HG02885 (cell line): ENCODE data around the gene CRHBP.
"Not testable (repeated sequence)": the region's sequence is repeated elsewhere in the genome, so short reads cannot be mapped to it uniquely, and the experiment has no call there.

Experiments used
- ATAC-seq: cut with Tn5 transposase; IDR thresholded peaks from one replicate; pipeline ENCODE4 v1.9.1; 2021; ENCODE audit warnings: mild to moderate bottlenecking; ENCODE audit not compliant: unreplicated experiment, poor library complexity

CRHBP gene

DNA sequence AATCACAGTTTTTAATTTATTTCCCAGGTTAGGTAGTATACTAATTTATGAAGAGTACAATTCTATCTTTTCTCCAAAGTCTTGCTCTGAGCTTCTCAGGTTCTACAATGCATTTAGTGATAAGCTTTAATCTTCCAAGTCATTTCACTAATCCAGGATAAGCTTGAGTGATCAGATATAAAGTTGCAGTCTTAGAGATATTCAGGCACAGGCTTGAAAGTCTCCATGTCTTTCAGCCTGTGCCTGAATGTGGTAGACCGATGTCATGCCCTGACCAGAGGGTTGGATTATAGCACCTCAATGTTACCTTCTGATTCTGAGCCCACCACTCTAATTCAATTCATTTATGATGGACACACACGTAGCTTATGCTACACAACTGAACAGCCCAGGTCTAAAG is 3.2 kb downstream of the CRHBP start:
- no peak for ATAC-seq

DNA sequence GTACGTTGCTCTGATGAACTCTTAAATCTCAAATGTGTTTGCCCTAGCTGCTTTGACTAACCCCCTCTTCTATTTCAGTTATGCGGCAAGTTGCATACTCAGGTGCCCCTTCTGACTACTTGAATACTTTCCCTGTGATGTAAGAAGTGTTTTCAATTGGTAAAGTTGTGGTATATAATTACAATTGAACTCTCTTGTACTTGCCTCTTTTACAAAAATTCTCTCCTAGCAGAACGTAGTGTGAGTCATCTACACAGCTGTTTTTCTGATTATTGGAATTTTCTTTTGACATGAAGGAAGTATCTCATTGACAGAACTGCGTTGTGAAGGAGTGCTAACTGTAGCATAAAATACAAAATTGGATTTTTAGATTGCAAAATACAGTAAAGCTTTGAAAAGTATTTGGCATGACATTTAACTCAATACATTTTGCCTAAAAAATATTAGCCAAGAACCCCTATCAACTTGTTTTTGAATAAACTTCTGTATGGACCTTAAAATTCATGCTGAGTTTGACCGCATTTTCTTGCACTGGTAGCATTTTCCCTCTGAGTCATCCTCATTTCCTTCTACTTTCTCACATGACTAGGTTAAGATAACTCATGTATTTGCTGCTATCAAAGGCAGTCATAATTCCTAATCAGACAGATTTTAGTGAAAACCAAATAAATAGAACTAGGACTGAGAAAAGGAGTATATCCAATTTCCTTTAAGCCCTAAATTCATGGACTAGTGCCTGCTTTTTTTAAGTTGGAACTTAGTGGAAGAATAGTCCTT is 6.3 kb downstream of the CRHBP start:
- ATAC-seq: no peak

DNA sequence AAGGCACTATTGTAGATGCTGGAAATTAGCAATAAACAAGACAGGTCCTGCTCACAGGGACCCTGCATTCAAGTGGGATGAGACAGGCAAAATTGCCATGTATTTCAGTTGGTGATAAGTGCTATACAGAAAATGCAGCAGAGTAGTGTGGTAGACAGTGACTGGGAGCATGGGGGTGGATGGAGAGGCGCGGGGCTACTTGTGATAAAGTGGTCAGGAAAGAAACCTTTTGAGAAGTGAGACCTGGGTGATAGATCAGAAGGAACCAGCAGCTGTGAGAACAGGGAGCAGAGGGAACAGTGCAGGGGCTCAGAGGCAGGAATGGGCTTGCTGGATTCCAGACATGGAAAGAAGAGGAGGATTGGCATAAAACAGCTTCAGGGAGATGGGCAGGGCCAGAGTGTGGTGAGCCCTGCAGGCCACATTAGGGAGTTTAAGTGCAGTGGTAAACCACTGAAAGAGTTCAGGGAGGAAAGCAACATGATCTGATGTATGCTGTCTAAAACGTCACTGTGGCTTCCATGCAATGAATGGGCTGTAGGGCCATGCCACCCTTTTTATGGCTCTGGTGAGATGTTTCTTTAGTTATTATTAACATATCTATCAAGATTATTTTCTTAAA is 7.3 kb downstream of the CRHBP start:
- peak; percentile 76 for ATAC-seq

DNA sequence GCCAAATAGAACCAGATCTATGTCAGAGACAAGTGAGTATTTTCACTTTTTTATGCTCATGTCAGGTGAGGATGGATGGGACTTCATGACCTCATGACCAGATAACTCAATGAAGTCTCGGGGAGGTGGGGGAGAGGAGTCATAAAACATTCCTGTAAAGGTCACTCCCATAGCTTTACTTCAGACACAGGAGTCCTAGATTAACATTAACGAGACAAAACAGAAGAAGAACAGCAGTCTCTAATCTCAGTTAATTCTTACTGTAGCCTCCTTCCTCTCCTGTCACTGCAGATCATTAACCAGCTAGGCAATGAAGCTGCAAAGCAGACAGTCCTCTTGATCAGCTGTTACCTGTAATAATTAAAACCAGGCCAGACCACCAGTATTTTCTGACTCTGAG is 11.2 kb downstream of the CRHBP start:
- no peak for ATAC-seq

DNA sequence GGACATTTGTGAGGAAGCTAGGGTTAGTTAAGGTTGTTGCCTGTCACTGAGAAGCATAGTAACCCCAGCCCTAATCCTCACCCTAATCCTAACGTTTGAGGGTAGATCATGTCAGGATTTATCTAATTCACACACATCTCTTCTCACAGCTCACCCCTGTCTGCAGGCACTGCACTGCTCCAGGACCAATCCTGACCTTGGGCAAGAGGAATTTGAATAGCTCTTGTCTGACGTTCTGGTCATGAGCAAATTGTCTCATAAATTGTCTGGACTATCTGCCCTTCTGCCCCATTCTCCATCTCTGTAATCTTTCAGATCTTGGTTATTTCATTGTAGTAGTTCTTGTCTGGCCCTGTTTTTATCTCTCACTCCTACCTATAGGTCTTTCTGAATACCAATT is 18.7 kb downstream of the CRHBP start:
- no peak for ATAC-seq

DNA sequence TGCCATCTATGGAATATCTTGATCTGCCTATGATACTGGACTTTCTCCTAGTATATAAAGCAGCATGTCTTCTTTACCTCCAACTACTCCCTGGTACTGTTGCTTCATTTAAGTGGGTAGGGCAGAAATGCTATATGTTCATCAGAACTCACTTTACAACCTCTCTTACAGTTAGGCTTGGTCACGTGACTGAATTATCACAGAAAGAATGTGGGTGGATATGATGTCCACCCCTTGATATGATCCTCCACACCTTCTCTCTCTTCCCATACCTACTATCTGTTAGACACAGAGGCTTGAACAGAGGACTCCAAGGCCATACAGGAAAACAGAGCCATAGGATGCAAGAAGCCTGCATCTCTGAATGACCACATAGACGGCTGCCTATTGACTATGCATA is 19.8 kb downstream of the CRHBP start:
- no peak for ATAC-seq

DNA sequence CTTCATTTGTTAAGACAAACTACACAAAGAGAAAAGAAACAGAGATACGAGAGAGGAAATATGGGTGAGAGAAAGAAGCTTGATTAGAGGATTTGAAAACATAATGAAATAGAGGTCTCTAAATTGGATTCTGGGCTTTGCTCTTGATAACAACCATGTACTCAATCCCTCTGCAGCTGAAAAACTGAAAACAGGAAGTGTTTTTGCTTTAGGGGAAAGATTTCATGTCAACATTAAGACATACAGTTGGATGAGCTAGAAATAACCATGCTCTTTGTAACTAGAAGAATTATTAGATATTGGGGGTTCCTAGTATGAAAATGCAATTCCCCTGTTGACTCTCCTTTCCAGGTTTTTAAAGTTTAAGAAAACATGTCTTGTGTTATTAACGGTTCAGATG is 21.9 kb downstream of the CRHBP start:
- ATAC-seq: no peak

DNA sequence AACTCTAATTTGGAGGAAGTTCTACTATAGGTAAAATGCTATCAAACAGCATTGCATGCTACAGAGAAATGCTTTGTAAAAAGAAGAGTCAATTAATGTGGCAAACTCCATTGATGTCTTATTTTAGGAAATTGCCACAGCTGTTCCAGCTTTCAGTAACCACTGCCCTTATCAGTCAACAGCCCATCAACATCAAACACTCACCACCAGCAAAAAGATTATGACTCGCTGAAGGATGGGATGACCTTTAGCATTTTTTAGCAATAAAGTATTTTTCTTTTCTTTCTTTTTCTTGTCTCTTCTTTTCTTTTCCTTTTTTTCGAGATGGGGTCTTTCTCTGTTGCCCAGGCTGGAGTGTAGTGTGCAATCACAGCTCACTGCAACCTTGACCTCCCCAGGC is 26.0 kb downstream of the CRHBP start:
- no peak for ATAC-seq

DNA sequence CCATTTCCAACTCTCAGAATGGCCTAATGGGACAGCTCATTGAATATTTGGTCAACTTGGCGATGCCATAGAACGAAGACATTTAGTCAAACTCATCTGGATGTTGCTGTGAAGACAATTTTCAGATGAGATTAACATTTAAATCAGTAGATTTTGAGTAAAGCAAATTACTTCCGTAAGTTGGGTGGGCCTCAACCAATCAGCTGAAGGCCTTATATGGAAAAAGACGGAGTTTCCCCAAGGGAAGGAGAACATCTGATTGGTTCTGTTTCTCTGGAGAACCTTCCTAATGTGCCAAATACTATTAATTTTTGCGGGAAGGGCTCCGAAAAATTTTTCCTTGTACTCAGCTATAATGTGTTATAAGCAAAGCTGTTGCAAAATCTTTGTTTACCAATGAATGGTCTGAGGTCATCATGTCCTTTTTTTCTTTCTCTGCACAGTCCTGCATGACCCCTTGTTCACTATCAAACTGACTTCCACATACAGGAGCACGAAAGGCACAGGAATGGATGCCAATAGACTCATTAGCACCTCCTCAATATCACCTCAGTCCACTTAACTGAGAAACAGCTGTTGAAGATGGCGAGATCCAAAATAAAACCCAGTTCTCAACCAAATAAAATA is 27.8 kb downstream of the CRHBP start:
- no peak for ATAC-seq

DNA sequence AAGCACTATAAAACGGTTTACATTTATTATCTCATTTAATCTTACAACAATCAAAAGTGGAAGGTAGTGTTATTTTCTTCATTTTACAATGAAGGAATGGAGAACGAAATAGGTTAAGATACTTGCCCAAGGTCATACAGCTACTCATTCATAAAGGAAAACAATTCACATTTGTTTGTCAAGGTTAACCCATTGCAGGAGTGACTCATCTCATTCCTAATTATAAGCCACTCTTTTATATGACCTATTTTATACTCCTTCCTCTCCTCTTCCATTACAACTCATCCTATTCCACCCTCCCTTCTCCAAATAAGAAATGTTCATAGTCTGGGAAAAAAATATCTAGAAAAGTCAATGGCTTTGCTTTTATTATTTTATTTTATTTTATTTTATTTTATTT is 29.6 kb downstream of the CRHBP start:
- no peak for ATAC-seq

DNA sequence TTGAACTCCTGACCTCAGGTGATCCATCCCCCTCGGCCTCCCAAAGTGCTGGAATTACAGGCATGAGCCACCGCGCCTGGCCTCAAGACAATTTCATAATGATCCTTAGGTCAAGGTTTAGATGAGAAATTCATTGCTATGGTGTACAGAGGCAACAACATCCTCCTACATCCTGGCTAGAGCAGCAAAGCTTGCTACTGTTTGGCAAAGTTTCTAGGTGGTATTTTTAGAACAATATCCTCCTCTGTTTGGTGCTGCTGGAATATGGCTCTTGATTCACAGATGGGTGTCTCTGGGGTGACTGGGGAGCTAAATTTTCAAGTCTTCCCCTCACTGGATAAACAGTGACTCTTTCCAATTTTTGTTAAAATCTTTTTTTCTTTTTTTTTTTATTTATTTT is 30.6 kb downstream of the CRHBP start:
- ATAC-seq: no peak

DNA sequence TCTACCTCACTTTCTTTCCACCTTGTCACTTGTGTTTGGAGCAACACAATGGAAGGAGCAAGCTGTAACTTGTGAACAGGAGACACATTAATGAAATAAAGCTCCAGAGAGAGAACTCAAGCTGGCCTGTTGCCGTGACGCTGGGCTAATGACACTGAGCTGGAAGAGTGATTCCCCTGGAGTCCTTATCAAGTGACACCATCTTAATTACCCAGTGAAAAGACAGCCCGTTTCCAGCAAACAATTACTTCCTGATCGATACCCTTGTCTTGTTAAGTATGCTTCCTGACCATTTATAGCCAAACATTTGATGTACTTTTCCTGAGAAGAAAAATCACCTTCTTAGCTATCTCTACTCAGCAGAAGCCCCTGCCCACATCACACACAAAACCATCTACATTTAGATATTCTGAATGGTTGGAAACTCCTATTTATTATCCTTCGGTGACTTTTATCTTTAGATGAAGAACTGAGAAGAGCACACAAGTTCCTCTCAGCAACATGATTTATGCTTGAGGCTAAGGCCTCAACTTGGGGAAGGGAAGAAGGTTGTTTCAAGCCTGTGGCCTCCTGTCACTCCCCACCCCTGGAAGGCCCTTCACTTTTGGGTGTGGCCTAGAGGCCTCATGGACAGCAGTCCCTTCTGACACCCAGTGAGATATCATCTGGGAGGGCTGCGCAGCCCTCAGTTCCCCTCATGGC is 34.1 kb downstream of the CRHBP start:
- no peak for ATAC-seq

DNA sequence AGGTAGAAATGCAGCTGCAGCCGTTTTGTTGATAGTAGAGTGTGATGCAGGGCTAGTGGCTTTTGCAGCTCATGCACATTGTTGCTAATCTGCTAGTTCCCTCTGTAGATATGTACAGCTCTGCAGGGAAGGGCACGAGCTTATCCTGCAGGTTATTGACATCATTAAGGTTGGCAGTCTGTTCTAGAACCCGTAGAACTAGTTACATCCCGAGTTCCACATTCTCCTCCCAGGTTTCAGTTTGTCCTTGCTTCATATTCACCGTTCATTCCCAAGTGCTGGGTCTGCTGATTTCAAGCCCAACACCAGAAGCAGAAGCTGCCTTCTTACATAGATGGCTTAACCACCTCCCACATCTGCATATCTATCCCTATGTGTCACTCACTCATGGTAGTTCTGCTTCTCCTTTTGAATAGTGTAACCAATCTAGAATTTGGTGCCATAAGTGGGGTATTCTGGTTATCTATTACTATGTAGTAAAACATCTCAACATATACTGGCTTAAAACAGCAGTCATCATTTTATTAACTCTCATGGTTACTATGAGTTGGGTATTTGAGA is 38.1 kb downstream of the CRHBP start:
- ATAC-seq: no peak

DNA sequence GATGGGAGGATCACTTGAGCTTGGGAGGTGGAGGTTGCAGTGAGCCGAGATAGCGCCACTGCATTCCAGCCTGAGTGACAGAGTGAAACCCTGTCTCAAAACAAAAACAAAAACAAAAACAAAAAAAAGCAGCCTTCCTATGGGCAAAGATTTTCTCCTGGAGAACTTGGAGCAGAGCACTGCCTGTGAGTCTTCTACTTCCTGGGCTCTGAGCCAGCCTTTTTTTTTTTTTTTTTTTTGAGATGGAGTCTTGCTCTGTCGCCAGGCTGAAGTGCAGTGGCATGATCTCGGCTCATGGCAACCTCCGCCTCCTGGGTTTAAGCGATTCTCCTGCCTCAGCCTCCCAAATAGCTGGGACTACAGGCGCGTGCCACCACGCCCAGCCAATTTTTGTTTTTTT is 40.6 kb downstream of the CRHBP start:
- ATAC-seq: not testable (repeated sequence)

DNA sequence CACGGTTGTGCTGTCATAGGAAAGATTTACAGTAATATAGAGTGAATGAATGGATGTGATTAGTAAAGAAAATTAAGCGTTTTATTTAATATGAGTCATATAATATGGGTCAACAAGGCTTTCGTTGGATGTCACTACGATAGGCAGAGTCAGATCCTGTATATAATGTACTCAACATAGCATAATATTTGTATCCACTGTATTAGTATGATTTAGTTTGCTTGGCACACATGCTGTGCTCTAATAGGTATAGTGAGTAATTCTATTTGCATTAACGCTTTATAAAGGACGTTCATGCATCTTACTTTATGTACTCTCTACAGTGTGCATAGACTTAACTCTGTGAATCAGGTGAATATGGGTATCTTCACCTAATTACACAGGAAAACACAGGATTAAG is 41.5 kb downstream of the CRHBP start:
- ATAC-seq: no peak

DNA sequence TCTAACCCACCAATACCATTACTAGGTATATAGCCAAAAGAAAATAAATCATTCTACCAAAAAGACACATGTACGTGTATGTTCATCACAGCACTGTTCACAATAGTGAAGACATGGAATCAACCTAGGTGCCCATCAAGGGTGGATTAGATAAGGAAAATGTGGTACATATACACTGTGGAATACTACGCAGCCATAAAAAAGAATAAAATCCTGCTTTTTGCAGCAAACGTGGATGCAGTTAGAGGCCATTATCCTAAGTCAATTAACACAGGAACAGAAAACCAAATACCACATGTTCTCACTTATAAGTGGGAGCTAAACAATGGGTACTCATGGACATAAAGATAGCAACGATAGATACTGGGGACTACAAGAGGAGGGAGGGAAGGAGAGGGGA is 45.4 kb downstream of the CRHBP start:
- not testable (repeated sequence) for ATAC-seq

DNA sequence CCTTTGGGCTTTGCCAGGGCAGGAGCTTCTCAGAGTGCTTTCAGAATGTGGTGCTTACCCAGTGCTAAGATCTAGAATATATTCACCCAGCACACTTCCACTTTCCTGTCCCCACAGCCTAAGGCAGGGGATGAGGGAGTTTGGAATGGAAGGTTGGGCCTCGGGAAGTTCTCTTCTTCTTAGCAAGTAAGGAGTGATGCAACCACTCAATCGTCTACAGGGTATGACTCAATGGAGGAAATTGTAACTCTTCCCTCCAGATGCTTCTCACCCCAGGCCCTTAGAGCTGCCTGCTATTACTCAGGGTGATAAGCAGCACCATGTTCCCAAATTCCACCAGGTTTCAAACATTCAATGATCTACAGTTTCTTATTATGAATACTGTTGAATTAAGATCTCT is 46.6 kb downstream of the CRHBP start:
- no peak for ATAC-seq

DNA sequence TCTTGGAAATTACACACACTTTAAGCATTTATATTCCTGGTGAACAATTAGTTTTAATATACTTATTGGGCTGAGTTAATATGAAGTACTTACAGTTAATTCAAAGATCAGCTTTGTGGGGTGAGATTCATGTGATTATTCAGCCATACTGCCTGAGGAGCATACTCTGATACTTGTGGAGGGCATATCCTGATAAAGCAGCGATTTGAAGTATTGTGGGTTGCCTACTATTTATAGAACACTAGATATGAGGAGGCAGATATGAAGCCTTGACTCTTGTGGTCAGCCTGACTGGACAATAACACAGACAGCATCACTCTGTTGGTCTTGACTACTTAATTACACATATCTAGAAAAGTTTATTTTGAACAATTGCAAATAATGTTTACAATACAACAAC is 50.4 kb downstream of the CRHBP start:
- no peak for ATAC-seq

DNA sequence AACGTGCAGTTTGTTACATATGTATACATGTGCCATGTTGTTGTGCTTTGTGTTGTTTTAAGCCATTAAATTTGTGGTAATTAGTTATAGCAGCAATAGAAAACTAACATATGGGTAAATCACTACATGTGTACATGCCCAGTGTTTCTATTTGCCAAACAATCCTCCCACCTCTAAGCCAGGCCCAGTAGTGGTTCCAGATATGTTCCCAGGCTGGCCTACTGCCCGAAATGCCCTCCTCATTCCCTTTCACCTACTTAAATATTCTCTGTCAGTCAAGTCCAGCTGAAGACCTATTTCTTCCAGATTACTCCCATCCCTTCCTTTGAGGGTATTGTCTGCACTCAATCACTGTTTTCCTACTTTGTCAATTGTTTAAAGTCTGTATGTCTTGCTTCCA is 53.3 kb downstream of the CRHBP start:
- no peak for ATAC-seq

DNA sequence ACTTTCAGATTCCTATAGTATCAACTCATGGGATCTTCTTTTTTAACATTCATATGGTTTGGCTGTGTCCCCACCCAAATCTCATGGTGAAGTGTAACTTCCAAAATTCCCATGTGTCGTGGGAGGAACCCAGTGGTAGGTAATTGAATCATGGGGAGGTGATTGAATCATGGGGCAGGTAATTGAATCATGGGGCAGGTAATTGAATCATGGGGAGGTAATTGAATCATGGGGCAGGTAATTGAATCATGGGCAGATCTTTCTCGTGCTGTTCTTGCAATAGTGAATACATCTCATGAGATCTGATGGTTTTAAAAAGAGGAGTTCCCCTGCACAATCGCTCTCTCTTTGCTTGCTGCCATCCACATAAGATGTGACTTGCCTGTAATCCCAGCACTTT is 55.6 kb downstream of the CRHBP start:
- no peak for ATAC-seq

DNA sequence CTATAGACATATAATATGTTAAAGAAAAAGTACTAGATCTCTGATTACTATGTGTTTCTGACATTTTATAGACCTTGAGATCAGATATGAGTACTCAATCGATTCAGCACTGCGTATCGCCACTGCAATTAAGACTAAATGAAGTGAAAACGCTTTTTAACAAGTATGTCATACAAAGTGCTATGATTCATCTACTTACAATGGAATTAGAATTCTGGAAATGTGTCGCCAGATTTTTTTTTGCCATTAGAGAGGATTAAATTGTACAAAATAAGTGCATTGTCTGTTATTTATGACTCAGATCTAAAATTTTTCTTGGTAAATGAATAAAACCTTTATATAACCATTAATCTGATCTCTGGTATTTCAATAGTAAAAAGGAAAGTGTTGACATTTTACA is 57.4 kb downstream of the CRHBP start:
- no peak for ATAC-seq
